Measurements from ENCODE around the gene KCNAB2.

The KCNAB2 gene

DNA sequence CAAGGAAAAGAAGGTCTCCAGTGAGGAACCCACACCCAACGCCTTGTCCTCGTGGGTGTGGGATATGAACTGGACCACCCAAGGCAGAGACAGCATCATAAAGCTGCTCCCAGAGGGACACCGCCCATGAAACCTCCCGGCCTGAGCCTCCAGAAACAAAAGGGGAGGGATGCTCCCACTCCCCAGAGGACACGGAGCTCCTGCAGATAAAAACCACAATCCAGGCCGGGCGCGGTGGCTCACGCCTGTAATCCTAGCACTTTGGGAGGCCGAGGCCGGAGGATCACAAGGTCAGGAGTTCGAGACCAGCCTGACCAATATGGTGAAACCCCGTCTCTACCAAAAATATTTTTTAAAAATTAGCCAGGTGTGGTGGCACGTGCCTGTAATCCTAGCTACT, 68.1 kb downstream of the KCNAB2 start:
- DNase-seq: no peak

DNA sequence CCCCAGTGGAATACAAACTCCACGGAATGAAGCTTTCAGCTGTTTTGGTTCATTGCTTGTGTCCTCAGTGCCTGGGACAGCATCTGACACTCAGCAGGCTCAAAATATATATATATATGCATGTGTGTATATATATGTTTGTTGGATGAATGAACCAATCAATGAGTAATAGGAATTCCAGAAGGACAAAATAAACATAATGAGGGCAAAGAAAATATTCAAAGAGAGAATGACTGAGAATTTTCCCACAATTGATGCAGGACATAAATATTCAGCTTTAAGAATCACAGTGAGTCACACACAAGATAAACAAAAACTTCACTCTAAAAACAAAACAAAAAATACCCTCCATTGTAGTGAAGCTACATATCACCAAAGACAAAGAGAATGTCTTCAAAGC, 70.4 kb downstream of the KCNAB2 start:
- DNase-seq: no peak

DNA sequence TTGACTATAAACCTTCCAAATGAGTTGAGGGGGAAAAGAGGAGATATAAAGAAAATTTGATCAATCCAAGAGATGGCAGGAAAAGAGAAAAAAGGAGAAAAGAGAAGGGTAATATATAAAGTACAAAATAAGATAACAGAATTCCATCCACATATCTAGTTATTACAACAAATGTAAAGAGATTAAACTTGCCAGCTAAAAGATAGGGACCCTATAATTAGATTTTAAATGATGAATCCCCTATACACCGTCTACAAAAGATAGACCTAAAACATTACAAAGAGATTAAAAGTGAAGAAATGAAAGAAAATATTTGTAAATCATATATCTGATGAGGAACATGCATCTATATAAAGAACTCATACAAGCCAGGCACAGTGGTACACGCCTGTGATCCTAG, 71.4 kb downstream of the KCNAB2 start:
- no peak for DNase-seq

DNA sequence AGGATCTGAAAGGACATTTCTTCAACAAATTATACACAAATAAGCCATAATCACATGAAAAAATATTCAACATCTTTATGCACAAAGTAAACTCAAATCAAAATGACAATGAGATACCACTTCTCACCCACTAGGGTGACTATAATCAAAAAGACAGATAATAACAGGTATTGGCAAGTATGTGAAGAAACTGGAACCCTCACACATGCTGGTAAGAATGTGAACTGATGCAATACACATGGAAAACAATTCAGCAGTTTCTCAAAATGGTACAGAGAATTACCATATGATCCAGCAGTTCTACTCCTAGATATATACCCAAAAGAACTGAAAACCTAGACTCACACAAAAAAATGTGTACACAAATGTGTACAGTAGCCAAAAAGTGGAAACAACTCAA, 71.9 kb downstream of the KCNAB2 start:
- no peak for DNase-seq

DNA sequence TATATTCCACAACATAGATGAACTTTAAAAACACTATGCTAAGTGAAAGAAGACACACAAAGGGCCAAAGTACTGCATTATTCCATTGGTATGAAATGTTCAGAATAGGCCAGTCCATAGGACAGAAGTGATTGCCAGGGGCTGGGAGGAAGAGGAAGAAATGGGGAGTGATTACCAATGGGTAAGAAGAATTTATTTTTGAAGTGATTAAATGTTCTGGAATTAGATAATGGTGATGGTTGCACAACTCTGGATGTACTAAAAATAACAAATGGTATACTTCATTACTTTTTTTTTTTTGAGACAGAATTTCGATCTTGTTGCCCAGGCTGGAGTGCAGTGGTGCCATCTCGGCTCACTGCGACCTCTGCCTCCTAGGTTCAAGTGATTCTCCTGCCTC, 72.7 kb downstream of the KCNAB2 start:
- no peak for DNase-seq

DNA sequence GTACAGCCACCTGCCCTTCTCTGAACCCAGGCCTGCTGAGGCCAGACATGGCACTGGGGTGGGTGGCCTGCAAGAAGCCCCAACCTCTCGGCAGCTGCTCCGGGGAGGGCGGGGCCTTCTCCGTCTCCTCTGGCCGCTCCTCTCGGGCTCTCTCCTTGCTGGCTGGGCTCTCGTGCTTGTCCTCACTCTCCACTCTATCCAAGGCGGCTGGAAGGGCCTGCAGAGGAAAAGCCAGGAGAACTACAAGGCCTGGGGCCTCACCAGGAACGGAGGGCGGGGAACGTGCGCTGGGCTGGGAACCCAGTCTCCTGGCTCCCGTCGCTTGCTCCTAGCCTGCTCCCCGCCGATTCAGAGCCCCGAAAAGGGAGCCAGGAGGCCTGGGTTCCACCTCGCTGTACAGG, 75.3 kb downstream of the KCNAB2 start:
- no peak for DNase-seq

DNA sequence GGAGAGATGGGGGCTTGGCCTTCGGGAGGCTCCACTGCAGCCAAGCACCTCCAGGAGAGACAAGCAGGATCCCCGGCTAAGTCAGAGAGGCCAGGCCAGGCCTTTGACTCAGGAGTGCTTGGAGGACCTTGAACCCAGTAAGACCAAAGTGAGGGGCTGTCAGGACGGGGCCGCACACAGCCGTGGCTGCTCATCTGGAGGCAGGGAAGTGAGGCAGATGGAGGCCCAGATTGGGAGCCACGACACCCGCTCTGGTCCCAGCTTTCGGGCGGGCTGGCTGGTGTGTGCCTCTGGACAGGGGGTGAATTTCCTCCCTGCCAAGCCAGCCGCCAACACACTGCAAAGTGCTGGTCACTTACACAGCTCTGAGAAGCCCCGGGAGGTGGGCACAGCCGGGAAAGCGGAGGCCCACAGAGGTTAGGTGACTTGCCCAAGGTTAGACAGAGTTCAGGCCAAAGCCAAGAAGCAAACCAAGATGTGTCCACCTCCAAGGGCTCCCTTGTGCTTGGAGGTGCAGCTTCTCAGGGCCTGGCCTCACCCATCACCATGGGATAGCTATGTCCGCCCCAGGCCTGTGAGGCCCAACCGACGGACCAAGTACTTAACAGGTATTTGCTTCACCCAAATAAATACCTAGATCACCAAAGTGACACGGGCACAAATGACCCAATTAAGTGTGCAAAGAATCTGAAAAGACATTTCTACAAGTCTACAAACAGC, 76.1 kb downstream of the KCNAB2 start:
- no peak for DNase-seq

DNA sequence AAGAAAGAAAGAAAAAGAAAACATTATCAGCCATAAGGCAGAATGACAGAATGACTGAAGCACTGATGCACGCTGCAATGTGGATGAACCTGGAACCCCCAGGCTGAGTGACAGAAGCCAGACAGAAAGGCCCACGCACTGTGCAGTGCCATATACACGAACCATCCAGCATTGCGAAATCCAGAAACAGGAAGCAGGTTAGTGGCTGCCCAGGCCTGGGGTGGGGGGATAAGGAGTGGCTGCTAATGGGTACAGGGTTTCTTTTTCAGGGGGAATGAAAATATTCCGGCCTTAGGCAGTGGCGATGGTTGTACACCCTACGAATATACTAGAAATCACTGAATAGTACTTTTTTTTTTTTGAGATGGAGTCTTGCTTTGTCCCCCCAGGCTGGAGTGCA, 77.4 kb downstream of the KCNAB2 start:
- peak; percentile 67 for DNase-seq

DNA sequence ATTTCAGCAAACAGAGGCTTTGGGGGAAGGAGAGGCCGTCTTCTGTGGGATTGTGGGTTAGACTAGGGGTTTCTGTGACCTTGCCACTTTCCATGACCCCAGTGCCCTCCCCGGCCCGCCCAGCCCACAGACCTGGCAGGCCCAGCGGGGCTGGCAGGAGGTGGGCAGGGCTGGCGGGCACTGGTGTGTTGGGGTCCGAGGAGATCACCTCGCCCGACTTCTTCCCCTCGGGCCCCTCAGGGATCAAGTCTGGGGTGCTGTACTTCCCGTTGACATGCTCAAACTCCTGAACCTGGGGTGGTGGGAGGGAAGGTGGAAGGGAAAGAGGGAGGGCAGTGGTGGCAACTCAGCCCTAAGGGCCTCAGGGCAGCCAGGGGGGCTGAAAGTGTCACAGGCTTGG, 78.1 kb downstream of the KCNAB2 start:
- no peak for DNase-seq

DNA sequence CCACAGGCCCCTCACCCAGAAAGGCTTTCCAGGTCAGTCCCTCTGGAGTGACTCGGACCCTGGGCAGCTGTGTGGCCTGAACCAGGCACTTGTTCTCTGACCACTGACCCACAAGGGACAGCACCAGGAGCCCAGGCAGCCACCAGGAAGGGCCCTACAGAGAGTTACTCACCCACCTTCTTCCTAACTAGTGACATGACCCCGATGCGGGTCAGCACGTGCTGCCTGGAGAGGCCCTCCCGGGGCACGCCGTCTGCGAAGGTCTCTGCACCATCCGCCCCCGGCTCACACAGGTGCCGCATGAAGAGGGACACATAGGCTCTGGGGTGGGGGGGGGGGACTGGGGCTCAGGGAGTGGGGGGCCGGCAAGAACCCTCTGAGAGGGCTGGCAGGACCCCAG, 78.7 kb downstream of the KCNAB2 start:
- DNase-seq: no peak

DNA sequence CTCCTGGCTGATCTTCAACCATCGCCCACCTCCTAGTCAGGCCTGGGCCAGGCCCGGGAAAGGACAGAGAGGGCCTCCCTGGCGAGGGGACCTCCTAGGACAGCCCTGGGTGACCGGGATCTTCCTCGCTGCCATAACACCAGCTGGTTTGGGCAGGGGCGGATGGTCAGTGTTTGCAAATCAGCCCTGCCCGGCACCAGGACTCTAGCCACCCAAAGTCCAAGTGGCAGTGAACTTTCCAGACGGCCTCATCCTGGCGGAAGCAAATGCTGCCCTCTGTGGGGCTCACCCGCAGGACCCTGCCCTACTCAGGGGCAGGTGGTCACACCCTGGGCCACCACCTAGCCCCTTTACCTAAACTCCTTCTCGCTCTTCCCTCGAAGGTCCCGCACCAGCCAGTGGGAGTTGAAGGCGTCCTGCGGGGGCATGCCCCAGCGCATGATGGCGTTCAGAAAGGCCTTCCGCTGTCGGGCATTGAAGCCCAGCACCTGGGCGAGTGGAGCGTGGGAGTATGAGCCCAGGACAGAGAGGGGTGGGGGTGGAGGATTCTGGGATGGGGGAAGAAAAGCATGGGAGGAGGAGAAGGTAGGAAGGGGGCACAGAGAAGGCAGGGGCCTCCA, 79.2 kb downstream of the KCNAB2 start:
- DNase-seq: no peak

DNA sequence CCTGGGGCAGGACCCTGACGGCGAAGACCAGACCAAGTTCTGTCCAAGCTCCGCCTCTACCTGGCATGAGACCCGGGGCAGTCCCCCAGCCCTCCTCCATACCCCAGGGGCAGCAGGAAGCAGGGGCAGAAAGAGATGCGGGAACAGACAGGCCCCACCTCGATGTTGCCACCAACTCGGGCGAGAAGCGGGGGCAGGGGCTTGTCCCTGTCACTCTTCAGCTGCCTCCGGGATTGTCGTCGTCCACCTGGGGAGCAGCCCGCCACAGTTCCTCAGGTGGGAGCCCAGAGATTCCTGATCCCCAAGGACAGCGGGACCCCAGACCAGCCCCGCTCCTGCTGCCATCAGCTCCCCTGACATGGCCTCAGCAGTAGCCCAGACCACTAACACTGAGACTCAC, 79.7 kb downstream of the KCNAB2 start:
- no peak for DNase-seq

DNA sequence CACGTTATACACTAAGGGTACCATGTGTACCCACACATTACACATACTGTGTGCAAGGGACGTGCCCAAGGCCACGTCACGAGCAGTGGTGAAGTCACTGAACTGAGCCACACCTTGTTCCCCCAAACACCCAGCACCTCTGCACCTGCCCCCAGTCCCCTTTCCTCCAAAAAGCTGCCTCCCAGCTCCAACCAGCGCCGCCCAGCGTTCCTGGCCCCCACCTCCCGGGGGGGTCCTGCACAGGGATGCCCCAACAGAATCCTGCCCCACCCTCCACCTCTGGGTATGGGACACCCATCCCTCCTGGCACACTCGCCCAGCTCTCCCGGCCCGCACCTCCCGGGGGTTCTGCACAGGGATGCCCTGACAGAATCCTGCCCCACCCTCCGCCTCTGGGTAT, 80.3 kb downstream of the KCNAB2 start:
- DNase-seq: no peak

DNA sequence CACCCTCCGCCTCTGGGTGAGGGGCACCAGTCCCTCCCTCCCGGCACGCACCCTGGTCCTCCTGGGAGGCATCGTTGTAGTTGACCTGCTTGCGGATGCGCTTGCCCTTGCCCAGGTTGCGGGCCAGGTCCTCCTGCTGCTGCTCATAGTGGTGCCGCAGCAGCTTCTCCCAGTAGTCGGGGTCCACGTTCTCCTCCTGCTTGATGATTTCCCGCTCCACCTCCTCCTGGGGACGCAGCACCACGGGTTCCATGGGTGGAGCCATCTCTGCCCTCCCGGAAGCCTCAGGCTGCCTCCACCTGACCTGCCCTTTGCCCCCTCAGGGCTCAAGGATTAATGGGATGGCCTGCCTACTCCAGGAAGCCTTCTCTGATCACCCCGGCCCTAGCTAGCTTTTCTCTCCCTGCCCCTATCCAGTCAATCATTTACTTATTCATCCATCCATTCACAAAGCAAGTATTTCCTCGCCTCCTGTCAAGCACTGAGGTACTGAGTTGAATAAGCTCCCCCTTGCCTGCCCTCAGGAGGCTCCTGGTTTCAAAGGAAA, 80.9 kb downstream of the KCNAB2 start:
- DNase-seq: no peak

DNA sequence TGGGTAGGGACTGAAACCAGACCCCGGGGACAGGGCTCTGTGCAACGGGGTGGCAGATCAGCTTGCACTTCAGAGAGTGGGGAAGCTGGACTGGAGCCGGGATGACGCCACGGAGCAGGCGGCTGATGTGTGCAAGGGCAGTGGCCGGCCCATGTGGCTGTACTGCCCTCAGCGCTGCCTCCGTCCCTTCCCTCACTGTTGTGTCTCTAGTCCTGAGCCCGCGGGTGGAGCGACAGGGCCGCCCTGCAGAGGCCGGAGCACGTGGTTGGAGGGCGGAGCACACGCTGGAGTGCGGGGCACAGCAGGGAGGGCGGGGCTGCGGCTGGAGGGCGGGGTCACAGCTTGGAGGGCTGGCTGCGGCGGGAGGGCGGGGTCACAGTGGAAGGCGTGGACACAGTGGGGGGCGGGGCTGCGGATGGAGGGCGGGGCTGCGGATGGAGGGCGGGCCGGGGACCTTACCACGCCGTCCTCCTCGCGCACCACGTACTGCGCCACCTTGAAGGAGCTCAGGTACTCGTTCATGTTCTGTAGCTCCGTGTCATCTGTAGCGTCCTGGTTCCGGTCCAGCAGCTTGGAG, 82.0 kb downstream of the KCNAB2 start:
- peak; percentile 83 for DNase-seq

DNA sequence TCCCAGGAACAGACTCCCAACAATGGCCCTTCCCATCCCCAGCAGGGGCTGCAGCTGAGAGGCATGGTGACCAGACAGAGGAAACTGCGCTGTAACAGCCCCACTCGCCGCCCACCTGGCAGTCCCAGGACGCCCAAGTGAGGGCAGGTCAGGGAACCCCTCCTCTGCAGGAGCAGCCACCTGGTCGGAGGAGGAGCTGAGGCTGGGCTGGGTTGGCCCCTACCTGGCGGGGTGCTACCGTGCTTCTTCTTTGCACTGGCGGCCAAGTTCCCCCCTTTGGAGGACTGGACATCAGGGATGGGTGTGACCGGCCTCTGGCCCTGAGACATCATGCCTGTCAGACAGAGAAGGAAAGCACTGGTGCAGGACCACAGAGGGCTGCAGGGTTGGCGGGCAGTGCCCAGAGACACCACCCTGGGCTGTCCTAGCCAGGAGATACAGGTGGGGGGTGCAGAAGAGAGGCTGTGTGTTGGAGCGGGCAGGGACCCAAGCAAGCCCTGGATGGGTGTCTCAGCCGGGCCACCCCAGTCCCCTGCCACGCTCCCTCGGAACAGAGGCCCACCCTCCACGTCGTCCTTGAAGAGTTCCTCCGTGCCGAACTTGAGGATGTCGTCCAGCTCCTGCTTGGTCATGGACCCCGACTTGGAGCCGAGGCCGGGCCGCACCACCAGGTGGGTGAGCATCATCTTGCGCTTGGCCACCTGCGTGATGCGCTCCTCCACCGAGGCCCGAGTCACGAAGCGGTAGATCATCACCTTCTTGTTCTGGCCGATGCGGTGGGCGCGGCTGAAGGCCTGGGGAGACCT, 82.8 kb downstream of the KCNAB2 start:
- no peak for DNase-seq

DNA sequence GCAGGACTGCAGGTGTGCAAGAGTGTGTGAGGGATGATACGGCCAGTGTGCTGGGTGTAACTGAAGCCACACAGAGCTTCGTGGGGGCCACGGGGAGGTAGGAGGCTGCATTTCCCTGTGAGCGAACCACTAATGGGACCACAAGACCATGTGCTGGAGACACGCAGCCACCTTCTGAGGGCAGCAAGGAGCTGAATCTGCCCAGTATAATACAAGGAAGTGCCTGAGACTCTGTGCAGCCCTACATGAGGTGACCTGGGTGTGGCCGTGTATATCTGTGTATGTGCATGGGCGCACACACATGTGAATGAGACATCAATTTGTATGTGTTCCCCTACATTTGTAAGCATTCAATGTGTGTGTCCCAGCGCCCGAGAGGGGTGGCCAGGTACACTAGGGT, 83.6 kb downstream of the KCNAB2 start:
- no peak for DNase-seq

DNA sequence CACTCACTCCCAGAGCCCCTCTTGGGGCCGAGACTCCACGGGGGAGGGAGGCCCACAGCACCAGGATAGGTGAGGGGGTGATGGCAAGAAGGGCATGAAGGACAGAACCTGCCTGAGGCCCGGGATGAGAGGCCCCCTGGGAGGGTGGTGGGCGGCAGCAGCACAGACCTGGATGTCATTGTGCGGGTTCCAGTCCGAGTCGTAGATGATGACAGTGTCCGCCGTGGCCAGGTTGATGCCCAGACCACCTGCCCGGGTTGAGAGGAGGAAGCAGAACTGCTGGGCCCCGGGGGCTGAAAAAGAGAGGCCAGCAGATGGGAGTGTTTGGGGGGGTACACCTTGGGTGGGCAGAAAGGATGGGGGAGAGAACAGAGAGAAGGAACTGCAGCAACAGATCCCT, 84.3 kb downstream of the KCNAB2 start:
- DNase-seq: no peak

DNA sequence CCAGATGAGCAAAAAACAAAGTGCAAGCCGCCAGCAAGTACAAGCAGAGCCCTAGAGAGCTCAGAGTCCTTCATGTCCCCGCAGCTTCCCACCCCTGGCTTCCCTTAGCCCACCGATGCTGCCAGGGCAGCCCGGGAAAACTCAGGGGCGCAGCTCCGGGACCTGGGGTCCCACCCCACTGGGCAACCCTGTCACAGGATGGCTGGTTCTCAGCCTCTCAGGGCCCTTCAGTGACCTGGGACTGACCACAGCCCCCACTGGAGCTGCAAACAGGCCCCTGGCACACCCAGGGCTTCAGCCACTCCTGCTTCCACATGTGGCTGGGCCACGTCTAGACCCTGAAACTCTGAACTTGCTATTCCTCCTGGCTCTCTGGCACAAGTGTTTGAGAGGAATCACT, 84.9 kb downstream of the KCNAB2 start:
- DNase-seq: no peak

DNA sequence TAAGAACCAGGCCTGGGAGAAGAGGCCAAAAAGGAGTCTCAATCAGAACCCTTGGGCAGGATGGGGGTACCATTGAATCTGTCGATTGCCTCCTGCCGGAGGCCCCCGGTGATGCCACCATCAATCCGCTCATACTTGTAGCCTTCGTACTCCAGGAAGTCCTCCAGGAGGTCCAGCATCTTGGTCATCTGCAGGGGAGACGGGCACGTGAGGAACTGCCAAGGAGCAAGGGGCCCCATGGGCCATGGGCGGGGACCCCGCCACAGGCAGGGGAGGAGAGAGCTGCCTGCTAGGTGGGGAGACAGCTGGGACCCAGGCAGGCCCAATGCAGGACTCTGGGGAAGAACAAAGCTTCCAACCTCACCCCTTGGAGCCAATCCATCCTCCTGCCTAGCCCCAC, 85.9 kb downstream of the KCNAB2 start:
- no peak for DNase-seq

DNA sequence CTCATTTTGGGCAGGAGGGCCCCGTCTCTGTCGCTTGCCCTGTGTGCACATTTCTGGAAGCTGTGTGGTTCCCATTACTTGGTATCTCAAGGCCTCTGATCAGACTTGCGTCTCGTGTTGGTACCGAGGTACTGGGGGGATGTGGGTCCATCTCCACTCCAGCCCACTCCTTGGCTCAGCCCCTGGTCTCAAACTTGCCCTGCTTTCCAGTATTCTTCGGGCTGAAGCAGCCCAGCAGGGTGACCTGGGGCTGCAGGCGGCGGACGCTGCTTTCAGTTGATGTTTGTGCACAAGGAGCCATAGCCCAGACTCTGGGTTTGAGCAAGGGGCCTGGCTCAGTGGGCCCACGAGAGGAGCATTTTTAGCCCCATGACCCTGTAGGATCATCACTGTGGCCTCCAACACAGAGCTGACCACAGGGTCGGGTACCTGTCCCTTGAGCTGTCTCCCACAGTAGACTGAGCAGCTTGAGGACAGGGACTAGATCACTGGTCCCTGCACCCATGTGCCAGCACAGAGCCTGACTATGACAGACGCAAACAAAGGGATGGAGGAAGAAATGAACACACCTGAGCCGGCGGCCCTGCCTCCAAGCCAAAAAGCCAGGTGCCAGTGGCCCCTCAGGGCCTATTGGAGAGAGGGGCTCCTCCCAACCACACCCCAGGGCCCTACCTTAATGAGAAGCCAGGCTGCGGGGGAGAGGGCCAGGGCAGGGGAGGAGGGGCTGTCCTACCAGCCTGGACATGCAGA, 87.6 kb downstream of the KCNAB2 start:
- DNase-seq: no peak

DNA sequence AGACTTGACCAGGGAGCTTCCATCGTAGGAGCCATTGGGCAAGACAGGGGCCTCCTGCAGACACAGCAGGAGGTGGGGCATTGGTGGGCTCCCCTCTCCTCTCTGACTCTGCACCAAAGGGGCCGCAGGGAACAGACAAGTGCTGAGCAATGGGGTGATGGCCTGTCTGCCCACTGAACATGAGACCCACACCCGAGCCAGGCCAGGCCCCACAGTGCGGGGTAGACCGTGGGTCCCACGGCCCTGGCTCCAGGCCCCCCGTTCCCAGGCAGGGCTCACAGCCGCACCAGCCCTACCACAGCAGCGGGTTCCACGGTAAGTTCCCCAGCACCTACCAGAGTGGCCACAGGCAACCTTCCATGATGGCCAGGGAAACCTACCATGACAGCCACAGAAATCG, 88.5 kb downstream of the KCNAB2 start:
- DNase-seq: no peak

Data from suppressor macrophage treated with lipopolysaccharide for 4 hours (primary cell).